Measurements from ENCODE around the gene HUS1. TPM values are rescaled to one million over a fixed set of nuclear protein-coding genes. Genes with fewer than 3 reads are reported as not detected.

The HUS1 gene
- polyA plus RNA-seq, 3 donors: 37.7 to 45.9 (median 38.8) TPM

- no peak overlapping the region for H3K4me3 Mint-ChIP-seq
- no peak overlapping the region for H3K9ac ChIP-seq (ENCODE audit: insufficient read depth, low read length, poor library complexity, severe bottlenecking)
- H3K27ac ChIP-seq (ENCODE audit: low read depth in 1 of 2, low read length in 2 of 2): peak overlapping the region in 1 of 2 donors; percentile 57
- WGBS (ENCODE audit: insufficient coverage): 33% methylated on average over 2 of the region's 10 CpGs
- H3K4me3 ChIP-seq (replicated peaks in 1 of 3; ENCODE audit: low read depth in 2 of 3, low read length in 3 of 3): no peak overlapping the region
- H3K27ac Mint-ChIP-seq: peak overlapping the region; percentile 81 to 95 (median 90)
- peak in 2 of 3 donors; percentile 27 to 47 for DNase-seq
- H3K27me3 ChIP-seq (ENCODE audit: control insufficient read depth in 2 of 2, insufficient read depth in 2 of 2, low read length in 2 of 2): no peaks in the 10 kb centered on the region
- H3K36me3 Mint-ChIP-seq: no peaks in the 10 kb centered on the region
- H3K36me3 ChIP-seq (replicated peaks in 1 of 2; ENCODE audit: control insufficient read depth in 1 of 2, insufficient read depth in 2 of 2, low read length in 2 of 2): no peaks in the 10 kb centered on the region
- peaks cover 16 to 19% of the 10 kb centered on the region in 2 donors for H3K4me1 ChIP-seq (ENCODE audit: control insufficient read depth in 1 of 2, insufficient read depth in 2 of 2, low read length in 2 of 2)
- H3K9me3 Mint-ChIP-seq: no peaks in the 10 kb centered on the region
- H3K79me2 ChIP-seq (ENCODE audit: insufficient read depth, low read length): no peaks in the 10 kb centered on the region
- H3K9me3 ChIP-seq (replicated peaks in 1 of 2; ENCODE audit: control insufficient read depth in 1 of 2, insufficient read depth in 1 of 2, low read length in 2 of 2): no peaks in the 10 kb centered on the region
- intact Hi-C loops (cut with micrococcal nuclease): loop anchor here in 1 of 2 donors (5.0 kb wide), 1 partner anchor 170 kb away; no protein-coding TSS in a partner anchor
- no peak for TF ChIP-seq CTCF (IDR thresholded peaks at IDR 0.05)
- peaks cover 18% of the 10 kb centered on the region for H3K4me1 Mint-ChIP-seq
- H4K20me1 ChIP-seq (ENCODE audit: insufficient read depth, low read length): no peaks in the 10 kb centered on the region
- H3K4me2 ChIP-seq (replicated peaks; ENCODE audit: extremely low read depth, low read length, poor library complexity, severe bottlenecking): peak overlapping the region; percentile 7
- no peak overlapping the region for H2AFZ ChIP-seq (ENCODE audit: insufficient read depth, low read depth, low read length, poor library complexity, severe bottlenecking)
- H3K27me3 Mint-ChIP-seq (ENCODE audit: low read depth in 3 of 3): peaks cover 2 to 3% (median 2%) of the 10 kb centered on the region in 3 donors
Observed at GRCh38 chr7:47942132-47942531, 37.3 kb downstream of the HUS1 start.

- intact Hi-C loops (cut with micrococcal nuclease): loop anchor here in 1 of 2 donors (5.0 kb wide), 1 partner anchor 171 kb away; no protein-coding TSS in a partner anchor
Observed at GRCh38 chr7:47941136-47941844, 38.1 kb downstream of the HUS1 start.

More at GRCh38 chr7:47941136-47941844, 38.1 kb downstream of the HUS1 start:
- H3K27me3 Mint-ChIP-seq (ENCODE audit: low read depth in 3 of 3): peaks cover 2 to 3% (median 2%) of the 10 kb centered on the region in 3 donors
- Histone ChIP-seq H2AFZ (ENCODE audit: insufficient read depth, low read depth, low read length, poor library complexity, severe bottlenecking) (no peak overlapping the region), H3K4me1 (ENCODE audit: control insufficient read depth in 1 of 2, insufficient read depth in 2 of 2, low read length in 2 of 2) (peaks cover 16 to 19% of the 10 kb centered on the region in 2 donors), H3K9ac (ENCODE audit: insufficient read depth, low read length, poor library complexity, severe bottlenecking) (peak overlapping the region; percentile 32), H4K20me1 (ENCODE audit: insufficient read depth, low read length) (no peaks in the 10 kb centered on the region), H3K27ac (ENCODE audit: low read depth in 1 of 2, low read length in 2 of 2) (peak overlapping the region in 1 of 2 donors; percentile 57), H3K79me2 (ENCODE audit: insufficient read depth, low read length) (no peaks in the 10 kb centered on the region), H3K36me3 (replicated peaks in 1 of 2; ENCODE audit: control insufficient read depth in 1 of 2, insufficient read depth in 2 of 2, low read length in 2 of 2) (no peaks in the 10 kb centered on the region), H3K4me3 (replicated peaks in 1 of 3; ENCODE audit: low read depth in 2 of 3, low read length in 3 of 3) (no peak overlapping the region), H3K27me3 (ENCODE audit: control insufficient read depth in 2 of 2, insufficient read depth in 2 of 2, low read length in 2 of 2) (no peaks in the 10 kb centered on the region), H3K9me3 (replicated peaks in 1 of 2; ENCODE audit: control insufficient read depth in 1 of 2, insufficient read depth in 1 of 2, low read length in 2 of 2) (no peaks in the 10 kb centered on the region), H3K4me2 (replicated peaks; ENCODE audit: extremely low read depth, low read length, poor library complexity, severe bottlenecking) (peak overlapping the region; percentile 7)
- peak overlapping the region; percentile 81 to 95 (median 90) for H3K27ac Mint-ChIP-seq
- WGBS (ENCODE audit: insufficient coverage): 55% methylated on average over 6 of the region's 9 CpGs
- H3K36me3 Mint-ChIP-seq: no peaks in the 10 kb centered on the region
- peaks cover 18% of the 10 kb centered on the region for H3K4me1 Mint-ChIP-seq
- DNase-seq: peak; percentile 66 to 87 (median 86)
- H3K9me3 Mint-ChIP-seq: no peaks in the 10 kb centered on the region
- H3K4me3 Mint-ChIP-seq: no peak overlapping the region
- no peak for TF ChIP-seq CTCF (IDR thresholded peaks at IDR 0.05)

All from CD14-positive monocyte (primary cell).